ENCODE results near the gene BCL3.

- TF ChIP-seq POLR2A (IDR thresholded peaks at IDR 0.05; ENCODE audit: low read length) (no peak), GATA1 (IDR thresholded peaks at IDR 0.05; ENCODE audit: low read depth, low read length) (no peak)
Observed at GRCh38 chr19:44708940-44709339, 39.6 kb upstream of the BCL3 start.

Data from erythroblast (primary cell).